Measurements from ENCODE around the gene RAB40C.

DNA sequence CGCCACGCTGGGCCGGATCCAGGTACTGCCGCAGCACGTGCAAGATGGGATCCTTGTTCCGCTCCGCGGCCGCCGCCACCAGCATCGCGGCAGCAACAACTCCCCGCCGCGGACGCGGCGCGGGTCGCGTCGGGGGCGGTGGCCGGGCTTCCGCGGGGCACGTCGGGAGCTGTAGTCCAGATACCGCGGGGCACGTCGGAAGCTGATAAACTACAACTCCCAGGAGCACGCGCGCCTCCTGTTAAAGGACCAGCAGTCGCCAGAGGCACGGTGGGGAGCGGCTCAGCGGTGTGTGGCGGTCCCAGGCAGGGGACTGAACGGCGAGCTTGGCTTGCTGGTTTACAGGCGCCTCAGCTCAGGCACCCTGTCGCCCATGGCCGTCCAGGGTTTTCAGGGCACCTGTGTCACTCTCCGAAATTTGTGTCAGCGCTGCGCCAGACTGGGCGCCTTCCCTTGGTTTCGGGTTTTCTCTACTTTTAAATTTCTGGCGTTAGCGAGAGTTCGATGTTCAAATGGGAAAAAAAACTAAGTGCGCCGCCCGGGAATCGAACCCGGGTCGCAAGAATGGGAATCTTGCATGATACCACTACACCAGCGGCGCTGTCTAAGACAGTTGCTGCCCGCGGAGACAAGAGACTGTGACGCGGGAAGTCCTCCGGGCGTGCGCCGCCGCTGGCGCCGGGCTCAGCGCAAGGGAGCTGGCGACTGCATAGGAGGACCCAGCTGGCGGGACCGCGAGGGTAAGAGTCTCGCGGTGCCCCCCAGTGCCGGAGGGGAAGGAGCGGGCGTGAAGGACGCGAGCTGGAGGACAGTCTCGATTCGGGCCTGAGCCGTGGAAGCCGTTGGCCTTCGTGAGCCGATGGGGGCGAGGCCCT, 46.6 kb downstream of the RAB40C start, which contains the start of gene METTL26:
- no peak for TF ChIP-seq FOXP2 (optimal IDR thresholded peaks at IDR 0.05; ENCODE audit: borderline replicate concordance, extremely low read depth, extremely low read length, insufficient read depth)
- TF ChIP-seq TAF1 (IDR thresholded peaks at IDR 0.05; ENCODE audit: borderline replicate concordance, insufficient read depth, low read length), result peak; percentile 71; the same call in 1 of the 2 replicates
- TF ChIP-seq, protein P1, sequence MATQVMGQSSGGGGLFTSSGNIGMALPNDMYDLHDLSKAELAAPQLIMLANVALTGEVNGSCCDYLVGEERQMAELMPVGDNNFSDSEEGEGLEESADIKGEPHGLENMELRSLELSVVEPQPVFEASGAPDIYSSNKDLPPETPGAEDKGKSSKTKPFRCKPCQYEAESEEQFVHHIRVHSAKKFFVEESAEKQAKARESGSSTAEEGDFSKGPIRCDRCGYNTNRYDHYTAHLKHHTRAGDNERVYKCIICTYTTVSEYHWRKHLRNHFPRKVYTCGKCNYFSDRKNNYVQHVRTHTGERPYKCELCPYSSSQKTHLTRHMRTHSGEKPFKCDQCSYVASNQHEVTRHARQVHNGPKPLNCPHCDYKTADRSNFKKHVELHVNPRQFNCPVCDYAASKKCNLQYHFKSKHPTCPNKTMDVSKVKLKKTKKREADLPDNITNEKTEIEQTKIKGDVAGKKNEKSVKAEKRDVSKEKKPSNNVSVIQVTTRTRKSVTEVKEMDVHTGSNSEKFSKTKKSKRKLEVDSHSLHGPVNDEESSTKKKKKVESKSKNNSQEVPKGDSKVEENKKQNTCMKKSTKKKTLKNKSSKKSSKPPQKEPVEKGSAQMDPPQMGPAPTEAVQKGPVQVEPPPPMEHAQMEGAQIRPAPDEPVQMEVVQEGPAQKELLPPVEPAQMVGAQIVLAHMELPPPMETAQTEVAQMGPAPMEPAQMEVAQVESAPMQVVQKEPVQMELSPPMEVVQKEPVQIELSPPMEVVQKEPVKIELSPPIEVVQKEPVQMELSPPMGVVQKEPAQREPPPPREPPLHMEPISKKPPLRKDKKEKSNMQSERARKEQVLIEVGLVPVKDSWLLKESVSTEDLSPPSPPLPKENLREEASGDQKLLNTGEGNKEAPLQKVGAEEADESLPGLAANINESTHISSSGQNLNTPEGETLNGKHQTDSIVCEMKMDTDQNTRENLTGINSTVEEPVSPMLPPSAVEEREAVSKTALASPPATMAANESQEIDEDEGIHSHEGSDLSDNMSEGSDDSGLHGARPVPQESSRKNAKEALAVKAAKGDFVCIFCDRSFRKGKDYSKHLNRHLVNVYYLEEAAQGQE (IDR thresholded peaks at IDR 0.05; ENCODE audit: insufficient read depth in 1 of 2, low read depth in 2 of 2, low read length in 2 of 2), result peak in 1 of 2 experiments; percentile 63; a peak in 1 of 4 replicates
